ENCODE results near the gene TMEM120B.

GRCh38 chr12:121751034-121751433, 38.5 kb downstream of the TMEM120B start:
- TF ChIP-seq POLR2AphosphoS5 (IDR thresholded peaks at IDR 0.05; ENCODE audit: insufficient read depth in 1 of 2, low read depth in 1 of 2) (no peak), CTCF (IDR thresholded peaks at IDR 0.05) (no peak), POLR2A (IDR thresholded peaks at IDR 0.05) (no peak)
